ENCODE data around the gene CDH4.

DNA sequence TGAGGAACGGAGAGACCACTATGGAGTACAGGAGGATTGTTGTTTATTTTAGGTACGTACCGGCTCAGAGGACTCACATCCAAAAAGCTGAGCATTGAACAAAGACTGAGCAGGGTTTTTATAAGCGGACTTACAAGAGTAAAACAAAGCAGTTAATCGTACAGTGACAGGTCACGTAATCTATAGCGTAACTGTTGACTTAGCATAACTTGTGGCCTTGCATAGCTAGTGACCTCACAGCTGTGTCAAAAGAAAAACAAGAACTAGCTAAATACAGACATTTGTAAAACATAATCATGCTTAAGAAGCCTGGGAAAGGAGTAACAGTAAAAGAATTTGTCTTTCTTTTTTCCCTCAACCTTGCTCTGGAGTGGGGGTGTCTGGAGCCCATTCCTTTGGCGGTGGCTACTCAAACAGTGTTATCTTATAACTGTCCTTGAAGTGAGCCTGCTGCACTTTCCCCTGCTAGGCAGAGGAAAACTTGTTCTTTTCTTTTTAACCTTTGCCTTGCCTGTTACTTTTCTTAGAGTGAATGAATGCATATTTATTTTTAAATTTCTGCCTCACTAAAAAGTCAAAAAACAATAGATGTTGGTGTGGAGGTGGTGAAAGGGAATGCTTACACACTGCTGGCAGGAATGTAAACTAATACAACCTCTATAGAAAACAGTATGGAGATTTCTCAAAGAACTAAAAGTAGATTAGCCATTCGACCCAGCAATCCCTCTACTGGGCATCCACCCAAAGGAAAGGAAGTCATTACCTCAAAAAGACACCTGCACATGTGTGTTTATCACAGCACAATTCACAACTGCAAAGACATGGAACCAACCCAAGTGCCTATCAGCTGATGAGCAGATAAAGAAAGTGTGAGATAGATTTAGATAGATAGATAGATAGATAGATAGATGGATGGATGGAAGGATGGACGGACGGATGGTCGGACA, 704.6 kb downstream of the CDH4 start:
- TF ChIP-seq, protein P1, sequence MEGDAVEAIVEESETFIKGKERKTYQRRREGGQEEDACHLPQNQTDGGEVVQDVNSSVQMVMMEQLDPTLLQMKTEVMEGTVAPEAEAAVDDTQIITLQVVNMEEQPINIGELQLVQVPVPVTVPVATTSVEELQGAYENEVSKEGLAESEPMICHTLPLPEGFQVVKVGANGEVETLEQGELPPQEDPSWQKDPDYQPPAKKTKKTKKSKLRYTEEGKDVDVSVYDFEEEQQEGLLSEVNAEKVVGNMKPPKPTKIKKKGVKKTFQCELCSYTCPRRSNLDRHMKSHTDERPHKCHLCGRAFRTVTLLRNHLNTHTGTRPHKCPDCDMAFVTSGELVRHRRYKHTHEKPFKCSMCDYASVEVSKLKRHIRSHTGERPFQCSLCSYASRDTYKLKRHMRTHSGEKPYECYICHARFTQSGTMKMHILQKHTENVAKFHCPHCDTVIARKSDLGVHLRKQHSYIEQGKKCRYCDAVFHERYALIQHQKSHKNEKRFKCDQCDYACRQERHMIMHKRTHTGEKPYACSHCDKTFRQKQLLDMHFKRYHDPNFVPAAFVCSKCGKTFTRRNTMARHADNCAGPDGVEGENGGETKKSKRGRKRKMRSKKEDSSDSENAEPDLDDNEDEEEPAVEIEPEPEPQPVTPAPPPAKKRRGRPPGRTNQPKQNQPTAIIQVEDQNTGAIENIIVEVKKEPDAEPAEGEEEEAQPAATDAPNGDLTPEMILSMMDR (IDR thresholded peaks at IDR 0.05): no peak
- no peak for TF ChIP-seq EP300 (IDR thresholded peaks at IDR 0.05)

Measured in ovary (tissue), 3 donors.